GM21515 (cell line): Measurements from ENCODE around the gene ABCB1.
"Not testable (repeated sequence)": the region's sequence is repeated elsewhere in the genome, so short reads cannot be mapped to it uniquely, and the experiment has no call there.

Experiments
- ATAC-seq: cut with Tn5 transposase; IDR thresholded peaks from one replicate; pipeline ENCODE4 v1.9.1; 2021; ENCODE audit not compliant: unreplicated experiment

ABCB1 gene

GRCh38 chr7:87474533-87475358, 125.9 kb downstream of the ABCB1 start:
- peak; percentile 70 for ATAC-seq

- peak; percentile 5 for ATAC-seq
Measured at GRCh38 chr7:87473986-87474385, 126.7 kb downstream of the ABCB1 start.

GRCh38 chr7:87473192-87473591, 127.5 kb downstream of the ABCB1 start:
- no peak for ATAC-seq

- ATAC-seq: no peak
Measured at GRCh38 chr7:87471473-87471872, 129.2 kb downstream of the ABCB1 start.

- not testable (repeated sequence) for ATAC-seq
Measured at GRCh38 chr7:87469204-87469603, 131.5 kb downstream of the ABCB1 start.

- not testable (repeated sequence) for ATAC-seq
Measured at GRCh38 chr7:87465534-87465880, 135.2 kb downstream of the ABCB1 start.

GRCh38 chr7:87464830-87465533, 135.7 kb downstream of the ABCB1 start:
- ATAC-seq: not testable (repeated sequence)

- no peak for ATAC-seq
Measured at GRCh38 chr7:87463982-87464381, 136.7 kb downstream of the ABCB1 start.

- ATAC-seq: not testable (repeated sequence)
Measured at GRCh38 chr7:87460444-87460843, 140.2 kb downstream of the ABCB1 start.

GRCh38 chr7:87459941-87460340, 140.7 kb downstream of the ABCB1 start:
- ATAC-seq: no peak

- no peak for ATAC-seq
Measured at GRCh38 chr7:87458148-87458547, 142.5 kb downstream of the ABCB1 start.

- no peak for ATAC-seq
Measured at GRCh38 chr7:87456247-87456646, 144.4 kb downstream of the ABCB1 start.
